HEK293T (cell line): ENCODE data around the gene ITGA2.

Experiments
- CTCF ChIA-PET: fragments of 350-600 bp; formaldehyde crosslinking; extraction: SDS; loops from one replicate; lab custom pipeline; 2021; ENCODE audit warnings: antibody characterized with exemption, inconsistent platforms; lab: Yijun Ruan, JAX
- POLR2A ChIA-PET: fragments of 350-600 bp; formaldehyde crosslinking; extraction: SDS; loops from one replicate; lab custom pipeline; 2020; ENCODE audit warnings: antibody characterized with exemption, inconsistent platforms; lab: Yijun Ruan, JAX
- DNase-seq: peaks from one replicate; pipeline ENCODE4 v3.0.0; 2012; ENCODE audit warnings: mixed read lengths; ENCODE audit errors: extremely low spot score
- ARNT ChIP-seq: fragments of 450-650 bp; IDR thresholded peaks from 2 replicates; pipeline ENCODE4 v1.6.1; 2017; ENCODE audit warnings: mild to moderate bottlenecking
- BHLHE40 ChIP-seq: fragments of 450-650 bp; IDR thresholded peaks from 2 replicates; pipeline ENCODE4 v1.6.1; 2016; ENCODE audit warnings: mild to moderate bottlenecking, moderate library complexity, borderline replicate concordance
- CTBP1 ChIP-seq: fragments of 450-650 bp; IDR thresholded peaks from 2 replicates; pipeline ENCODE4 v1.6.1; 2016; ENCODE audit warnings: borderline replicate concordance
- ELF4 ChIP-seq: fragments of 450-650 bp; IDR thresholded peaks from 2 replicates; pipeline ENCODE4 v1.6.1; 2017; ENCODE audit warnings: antibody characterized with exemption
- FOXA1 ChIP-seq: fragments of 450-650 bp; IDR thresholded peaks from 2 replicates; pipeline ENCODE4 v1.6.1; 2016; ENCODE audit warnings: mild to moderate bottlenecking
- FOXK2 ChIP-seq: fragments of 450-650 bp; IDR thresholded peaks from 2 replicates; pipeline ENCODE4 v1.6.1; 2016; ENCODE audit warnings: mild to moderate bottlenecking
- FOXM1 ChIP-seq: fragments of 450-650 bp; IDR thresholded peaks from 2 replicates; pipeline ENCODE4 v1.6.1; 2017; ENCODE audit warnings: mild to moderate bottlenecking, borderline replicate concordance
- HDGF ChIP-seq: fragments of 450-650 bp; IDR thresholded peaks from 2 replicates; pipeline ENCODE4 v1.6.1; 2017; ENCODE audit warnings: antibody characterized with exemption, borderline replicate concordance
- L3MBTL2 ChIP-seq: fragments of 450-650 bp; conservative IDR thresholded peaks from 2 replicates; pipeline ENCODE4 v1.6.1; 2016; ENCODE audit warnings: mild to moderate bottlenecking
- LEF1 ChIP-seq: fragments of 450-650 bp; IDR thresholded peaks from 2 replicates; pipeline ENCODE4 v1.6.1; 2017; ENCODE audit warnings: mild to moderate bottlenecking, borderline replicate concordance
- NFRKB ChIP-seq: fragments of 450-650 bp; IDR thresholded peaks from 2 replicates; pipeline ENCODE4 v1.6.1; 2016; ENCODE audit warnings: mild to moderate bottlenecking, moderate library complexity
- SP1 ChIP-seq: fragments of 450-650 bp; IDR thresholded peaks from 2 replicates; pipeline ENCODE4 v1.6.1; 2017
- SUZ12 ChIP-seq: fragments of 450-650 bp; IDR thresholded peaks from 2 replicates; pipeline ENCODE4 v1.6.1; 2016; ENCODE audit warnings: mild to moderate bottlenecking
- TARDBP ChIP-seq: fragments of 450-650 bp; IDR thresholded peaks from 2 replicates; pipeline ENCODE4 v1.6.1; 2016
- ZNF384 ChIP-seq: fragments of 450-650 bp; IDR thresholded peaks from 2 replicates; pipeline ENCODE4 v1.6.1; 2016
- TF ChIP-seq, protein P1 (sequence below): fragments of 450-650 bp; IDR thresholded peaks from 2 replicates; pipeline ENCODE4 v1.6.1; 2016

Gene ITGA2

DNA sequence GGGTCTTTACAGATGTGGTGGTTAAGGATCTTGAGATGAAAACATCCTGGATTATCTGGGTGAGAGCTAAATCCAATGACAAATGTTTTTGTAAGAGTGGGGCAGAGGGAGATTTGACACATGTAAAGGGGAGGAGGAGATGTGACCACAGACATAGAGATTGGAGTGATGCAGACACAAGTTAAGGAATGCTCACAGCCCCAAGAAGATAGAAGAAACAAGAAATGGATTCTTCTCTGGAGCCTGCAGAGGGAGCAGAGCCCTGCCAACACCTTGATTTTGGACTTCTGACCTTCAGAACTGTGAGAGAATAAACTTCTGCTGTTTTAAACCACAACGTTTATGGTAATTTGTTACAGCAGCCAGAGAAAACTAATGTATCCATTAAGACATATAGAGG, 21.7 kb downstream of the ITGA2 start:
- no peak for DNase-seq
- TF ChIP-seq FOXA1 (no peak), ELF4 (no peak), ZNF384 (no peak), LEF1 (no peak), ARNT (no peak), BHLHE40 (no peak), FOXK2 (no peak), NFRKB (no peak), SUZ12 (no peak), L3MBTL2 (no peak), CTBP1 (no peak), SP1 (no peak)
- TF ChIP-seq, protein P1, sequence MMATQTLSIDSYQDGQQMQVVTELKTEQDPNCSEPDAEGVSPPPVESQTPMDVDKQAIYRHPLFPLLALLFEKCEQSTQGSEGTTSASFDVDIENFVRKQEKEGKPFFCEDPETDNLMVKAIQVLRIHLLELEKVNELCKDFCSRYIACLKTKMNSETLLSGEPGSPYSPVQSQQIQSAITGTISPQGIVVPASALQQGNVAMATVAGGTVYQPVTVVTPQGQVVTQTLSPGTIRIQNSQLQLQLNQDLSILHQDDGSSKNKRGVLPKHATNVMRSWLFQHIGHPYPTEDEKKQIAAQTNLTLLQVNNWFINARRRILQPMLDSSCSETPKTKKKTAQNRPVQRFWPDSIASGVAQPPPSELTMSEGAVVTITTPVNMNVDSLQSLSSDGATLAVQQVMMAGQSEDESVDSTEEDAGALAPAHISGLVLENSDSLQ: no peak
- POLR2A ChIA-PET: no interaction called here
- CTCF ChIA-PET: no interaction called here

DNA sequence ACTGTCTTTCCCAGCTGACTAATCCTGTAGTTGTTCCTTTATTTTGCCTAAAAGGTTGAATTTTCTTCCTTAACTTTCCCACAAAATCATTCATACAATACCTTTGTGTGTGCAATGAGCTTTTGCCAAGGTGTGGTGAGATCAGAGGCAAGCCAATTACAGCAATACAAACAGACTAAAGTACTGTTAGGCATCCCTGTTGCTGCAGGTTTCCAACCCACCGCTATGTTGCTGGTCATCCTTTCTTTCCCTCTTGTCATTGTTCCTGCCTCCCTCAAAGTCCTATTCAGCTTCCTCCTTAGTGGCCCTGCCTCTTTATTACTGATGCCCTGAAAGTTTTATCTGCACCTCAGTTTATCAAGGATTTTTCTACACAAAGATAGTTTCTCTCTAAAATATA, 22.1 kb downstream of the ITGA2 start:
- no peak for DNase-seq
- no peak for TF ChIP-seq FOXA1
- TF ChIP-seq SP1: no peak
- TF ChIP-seq L3MBTL2: no peak
- TF ChIP-seq NFRKB: no peak
- no peak for TF ChIP-seq TARDBP
- TF ChIP-seq BHLHE40: no peak
- TF ChIP-seq ARNT: no peak
- TF ChIP-seq FOXM1: no peak
- TF ChIP-seq FOXK2: no peak
- TF ChIP-seq, protein P1: no peak
- no peak for TF ChIP-seq HDGF
- TF ChIP-seq SUZ12: no peak
- no peak for TF ChIP-seq LEF1
- POLR2A ChIA-PET: no interaction called here
- CTCF ChIA-PET: no interaction called here

DNA sequence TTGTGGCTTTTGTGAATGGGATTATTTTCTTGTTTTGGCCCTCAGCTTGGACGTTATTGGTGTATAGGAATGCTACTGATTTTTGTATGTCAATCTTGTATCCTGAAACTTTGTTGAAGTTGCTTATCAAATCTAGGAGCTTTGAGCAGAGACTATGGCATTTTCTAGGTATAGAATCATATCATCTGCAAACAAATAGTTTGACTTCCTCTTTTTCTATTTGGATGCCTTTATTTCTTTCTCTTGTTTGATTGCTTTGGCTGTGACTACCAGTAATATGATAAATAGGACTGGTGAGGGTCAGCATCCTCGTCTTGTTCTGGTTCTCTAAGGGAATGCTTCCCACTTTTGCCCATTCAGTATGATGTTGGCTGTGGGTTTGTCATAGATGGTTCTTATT, 24.7 kb downstream of the ITGA2 start:
- DNase-seq: no peak
- TF ChIP-seq NFRKB: no peak
- no peak for TF ChIP-seq TARDBP
- TF ChIP-seq ELF4: no peak
- no peak for TF ChIP-seq BHLHE40
- TF ChIP-seq SP1: no peak
- no peak for TF ChIP-seq FOXA1
- TF ChIP-seq ZNF384: no peak
- CTCF ChIA-PET: no interaction called here
- POLR2A ChIA-PET: no interaction called here

DNA sequence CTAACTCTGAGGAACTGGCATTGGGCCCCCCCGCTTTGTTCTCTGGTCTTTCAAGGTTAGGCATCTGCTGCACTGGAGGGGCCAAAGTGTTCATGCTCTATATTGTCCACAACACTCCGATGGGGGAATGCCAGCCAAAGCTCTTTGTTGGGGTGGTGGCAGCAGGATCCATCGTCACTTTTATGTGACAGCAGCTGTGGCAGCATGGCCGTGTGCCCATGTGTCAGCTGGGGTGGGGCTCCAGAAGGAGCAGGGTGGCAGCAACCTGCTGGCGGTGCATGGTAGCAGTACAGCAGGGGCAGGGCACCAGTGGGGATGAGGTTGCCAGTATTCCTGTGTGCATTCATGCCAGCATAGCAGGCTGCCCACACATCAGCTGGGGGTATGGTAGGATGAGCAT, 28.2 kb downstream of the ITGA2 start:
- CTCF ChIA-PET: interaction anchor here (1.0 kb wide), 1 partner anchor 18 kb away, joined by 6 read pairs; no protein-coding TSS in a partner anchor
- TF ChIP-seq FOXK2 (no peak), ELF4 (no peak), TARDBP (no peak), BHLHE40 (no peak), ARNT (no peak), FOXA1 (no peak), FOXM1 (no peak), SP1 (no peak), NFRKB (no peak), L3MBTL2 (no peak), SUZ12 (no peak), HDGF (no peak), ZNF384 (no peak), CTBP1 (no peak), LEF1 (no peak)
- TF ChIP-seq, protein P1: no peak
- POLR2A ChIA-PET: no interaction called here
- no peak for DNase-seq

DNA sequence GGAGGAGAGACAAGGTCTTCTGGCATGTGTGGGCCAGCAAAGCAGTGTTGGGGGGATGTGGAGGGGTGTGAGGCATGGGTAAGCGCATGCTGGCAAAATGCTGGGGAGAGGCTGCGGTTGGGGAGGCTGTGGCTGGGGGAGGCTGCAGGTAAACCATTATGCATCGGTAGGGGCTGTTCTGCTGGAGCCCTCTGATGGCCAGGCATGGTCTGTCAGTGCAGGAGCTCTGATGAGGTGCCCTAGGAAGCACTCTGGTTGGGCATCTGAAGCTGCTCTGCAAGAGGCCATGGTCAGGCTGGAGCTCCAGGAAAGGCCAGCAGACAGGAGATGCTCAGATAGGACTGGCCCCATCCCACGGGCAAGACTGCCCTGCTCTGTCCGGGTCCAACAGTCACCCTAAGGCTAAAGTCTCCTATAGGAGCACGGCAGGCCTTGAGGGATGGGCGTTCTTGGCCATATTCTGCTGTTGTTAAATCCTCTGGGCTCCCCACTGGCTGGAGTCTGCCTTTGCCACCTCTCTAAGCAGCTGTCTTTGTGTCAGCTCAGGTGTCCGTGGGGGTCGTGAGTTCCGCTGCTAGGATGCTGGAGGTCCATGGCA, 28.7 kb downstream of the ITGA2 start:
- POLR2A ChIA-PET: no interaction called here
- CTCF ChIA-PET: interaction anchor here (1.0 kb wide), 1 partner anchor 18 kb away, joined by 6 read pairs; no protein-coding TSS in a partner anchor
- no peak for TF ChIP-seq ARNT
- TF ChIP-seq SUZ12: no peak
- TF ChIP-seq L3MBTL2: no peak
- no peak for TF ChIP-seq FOXM1
- no peak for TF ChIP-seq ZNF384
- no peak for TF ChIP-seq NFRKB
- DNase-seq: no peak

DNA sequence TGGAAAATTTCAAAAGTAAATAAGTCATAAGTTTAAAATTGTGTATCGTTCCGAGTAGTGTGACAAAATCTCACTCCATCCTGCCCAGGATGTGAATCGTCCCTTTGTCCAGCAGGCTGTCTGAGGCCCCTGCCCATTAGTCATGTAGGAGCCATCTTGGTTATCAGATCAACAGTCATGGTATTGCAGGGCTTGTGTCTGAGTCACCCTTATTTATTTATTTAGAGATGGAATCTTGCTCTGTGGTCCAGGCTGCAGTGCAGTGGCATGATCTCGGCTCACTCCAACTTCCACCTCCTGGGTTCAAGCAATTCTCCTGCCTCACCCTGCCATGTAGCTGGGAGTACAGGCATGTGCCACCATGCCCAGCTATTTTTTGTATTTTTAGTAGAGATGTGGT, 30.2 kb downstream of the ITGA2 start:
- POLR2A ChIA-PET: no interaction called here
- CTCF ChIA-PET: no interaction called here
- no peak for DNase-seq
- no peak for TF ChIP-seq L3MBTL2
